IMR-90 (cell line): ENCODE data around the gene POLR2E. TPM values are rescaled to one million over a fixed set of nuclear protein-coding genes. Genes with fewer than 3 reads are reported as not detected.

Experiments used
- ATAC-seq: fragments of 200-7000 bp; cut with Tn5 transposase; 2 replicates; pipeline ENCODE4 v1.9.1; 2020; ENCODE audit warnings: low read depth, mild to moderate bottlenecking, moderate library complexity
- BruUV-seq: library from RNA; stranded (reverse); fragments of 400-500 nt; replicated peaks from 2 replicates; lab custom pipeline; 2021; lab: Mats Ljungman, UMichigan
- CTCF ChIA-PET: fragments of 300-600 bp; formaldehyde crosslinking; extraction: SDS; loops from one replicate; lab custom pipeline; 2021; ENCODE audit warnings: antibody characterized with exemption; lab: Yijun Ruan, JAX
- POLR2A ChIA-PET: fragments of 300-600 bp; sonication (Branson Sonifier 250); formaldehyde crosslinking; loops from one replicate; lab custom pipeline; 2022; ENCODE audit warnings: antibody characterized with exemption; ENCODE audit not compliant: unreplicated experiment; lab: Charles Lee
- DNase-seq: peaks from one replicate; pipeline ENCODE4 v3.0.0; 2013
- H2AFZ ChIP-seq: replicated peaks from 2 replicates; pipeline ENCODE3; 2013; ENCODE audit warnings: low read length, mild to moderate bottlenecking; ENCODE audit not compliant: poor library complexity
- H2AK5ac ChIP-seq: 2 replicates; pipeline ENCODE4 v1.6.1; 2013; ENCODE audit warnings: low read depth, low read length, inconsistent platforms
- H2AK9ac ChIP-seq: replicated peaks from 2 replicates; pipeline ENCODE3; 2013; ENCODE audit warnings: mild to moderate bottlenecking, low read depth, low read length, moderate library complexity; ENCODE audit not compliant: poor library complexity
- H2BK120ac ChIP-seq: 2 replicates; pipeline ENCODE4 v1.6.1; 2013; ENCODE audit warnings: low read depth, low read length, inconsistent platforms
- H2BK15ac ChIP-seq: 3 replicates; pipeline ENCODE4 v1.6.1; 2013; ENCODE audit warnings: low read depth, low read length, inconsistent platforms
- H2BK20ac ChIP-seq: 2 replicates; pipeline ENCODE4 v1.6.1; 2013; ENCODE audit warnings: low read depth, mild to moderate bottlenecking, inconsistent platforms, low read length, moderate library complexity
- H2BK5ac ChIP-seq: 2 replicates; pipeline ENCODE4 v1.6.1; 2013; ENCODE audit warnings: mild to moderate bottlenecking, low read depth, low read length, inconsistent platforms; ENCODE audit not compliant: poor library complexity, severe bottlenecking
- H3K14ac ChIP-seq: replicated peaks from 2 replicates; pipeline ENCODE4 v1.6.1; 2013; ENCODE audit warnings: low read depth, low read length, inconsistent platforms
- H3K18ac ChIP-seq: 2 replicates; pipeline ENCODE4 v1.6.1; 2013; ENCODE audit warnings: low read depth, low read length, control low read depth
- H3K23ac ChIP-seq: 2 replicates; pipeline ENCODE4 v1.6.1; 2013; ENCODE audit warnings: low read depth, low read length, inconsistent platforms
- H3K27ac ChIP-seq: 2 replicates; pipeline ENCODE4 v1.5.1; 2013; ENCODE audit warnings: mild to moderate bottlenecking, control low read depth, low read length; ENCODE audit not compliant: insufficient read depth
- H3K27me3 ChIP-seq: 2 replicates; pipeline ENCODE4 v1.6.1; 2013; ENCODE audit warnings: low read length; ENCODE audit not compliant: control insufficient read depth, insufficient read depth
- H3K36me3 ChIP-seq: 2 replicates; pipeline ENCODE4 v1.6.1; 2013; ENCODE audit warnings: low read length, mixed read lengths; ENCODE audit not compliant: control insufficient read depth, insufficient read depth
- H3K4ac ChIP-seq: 2 replicates; pipeline ENCODE4 v1.6.1; 2013; ENCODE audit warnings: low read depth, low read length, inconsistent platforms
- H3K4me1 ChIP-seq: 2 replicates; pipeline ENCODE4 v1.6.1; 2013; ENCODE audit warnings: low read length, mixed read lengths; ENCODE audit not compliant: control insufficient read depth, insufficient read depth
- H3K4me2 ChIP-seq: 2 replicates; pipeline ENCODE4 v1.6.1; 2013; ENCODE audit warnings: low read depth, mild to moderate bottlenecking, control low read depth, low read length, moderate library complexity
- H3K4me3 ChIP-seq: 2 replicates; pipeline ENCODE4 v1.5.1; 2013; ENCODE audit warnings: low read depth, mild to moderate bottlenecking, control low read depth, low read length, moderate library complexity; ENCODE audit not compliant: insufficient read depth
- H3K56ac ChIP-seq: 2 replicates; pipeline ENCODE4 v1.6.1; 2013; ENCODE audit warnings: low read length, inconsistent platforms; ENCODE audit not compliant: insufficient read depth; ENCODE audit errors: extremely low read depth
- H3K79me1 ChIP-seq, 2 experiments: 2 replicates each; pipeline ENCODE4 v1.6.1; 2013; ENCODE audit warnings: low read length in 2 of 2, inconsistent platforms in 1 of 2, low read depth in 1 of 2
- H3K9ac ChIP-seq: 2 replicates; pipeline ENCODE4 v1.6.1; 2013; ENCODE audit warnings: low read depth, low read length, control low read depth
- H3K9me1 ChIP-seq: 2 replicates; pipeline ENCODE4 v1.6.1; 2013; ENCODE audit warnings: low read length, inconsistent platforms; ENCODE audit not compliant: insufficient read depth
- H3K9me3 ChIP-seq: 2 replicates; pipeline ENCODE4 v1.6.1; 2013; ENCODE audit warnings: low read length; ENCODE audit not compliant: control insufficient read depth, insufficient read depth
- H4K20me1 ChIP-seq: 2 replicates; pipeline ENCODE4 v1.6.1; 2013; ENCODE audit warnings: low read length, inconsistent platforms; ENCODE audit not compliant: insufficient read depth
- H4K5ac ChIP-seq: 2 replicates; pipeline ENCODE4 v1.6.1; 2013; ENCODE audit warnings: mild to moderate bottlenecking, low read depth, low read length, control low read depth
- H4K8ac ChIP-seq, 2 experiments: 2 replicates each; pipeline ENCODE4 v1.6.1; 2013; ENCODE audit warnings: low read depth in 2 of 2, low read length in 2 of 2, control low read depth in 1 of 2, inconsistent platforms in 1 of 2
- H4K91ac ChIP-seq: 2 replicates; pipeline ENCODE4 v1.6.1; 2013; ENCODE audit warnings: low read depth, low read length, inconsistent platforms; ENCODE audit not compliant: insufficient read depth
- BHLHE40 ChIP-seq: fragments of 150-350 bp; IDR thresholded peaks from 2 replicates; pipeline ENCODE4 v1.6.1; 2016; ENCODE audit warnings: mild to moderate bottlenecking, low read depth, low read length
- CEBPB ChIP-seq: IDR thresholded peaks from 2 replicates; pipeline ENCODE4 v1.6.1; 2012; ENCODE audit warnings: low read depth, low read length, improper control_type of control experiment
- CHD1 ChIP-seq: IDR thresholded peaks from 2 replicates; pipeline ENCODE4 v1.6.1; 2012; ENCODE audit warnings: low read depth, low read length, improper control_type of control experiment
- FOS ChIP-seq: fragments of 150-350 bp; IDR thresholded peaks from 2 replicates; pipeline ENCODE4 v1.6.1; 2016; ENCODE audit warnings: low read depth, low read length
- MAFK ChIP-seq: IDR thresholded peaks from 2 replicates; pipeline ENCODE4 v1.6.1; 2012; ENCODE audit warnings: low read depth, low read length, improper control_type of control experiment
- MAZ ChIP-seq: IDR thresholded peaks from 2 replicates; pipeline ENCODE4 v1.6.1; 2012; ENCODE audit warnings: low read depth, mild to moderate bottlenecking, low read length, improper control_type of control experiment, moderate library complexity, borderline replicate concordance
- MXI1 ChIP-seq: IDR thresholded peaks from 2 replicates; pipeline ENCODE4 v1.6.1; 2012; ENCODE audit warnings: low read depth, mild to moderate bottlenecking, low read length, moderate library complexity, borderline replicate concordance
- NFE2L2 ChIP-seq: fragments of 150-350 bp; IDR thresholded peaks from 2 replicates; pipeline ENCODE4 v1.6.1; 2016; ENCODE audit warnings: low read depth, mild to moderate bottlenecking, low read length
- POLR2A ChIP-seq: IDR thresholded peaks from 2 replicates; pipeline ENCODE4 v1.6.1; 2012; ENCODE audit warnings: mild to moderate bottlenecking, low read depth, low read length
- RAD21 ChIP-seq: IDR thresholded peaks from 2 replicates; pipeline ENCODE4 v1.6.1; 2012; ENCODE audit warnings: low read length, improper control_type of control experiment
- RCOR1 ChIP-seq: IDR thresholded peaks from 2 replicates; pipeline ENCODE4 v1.6.1; 2012; ENCODE audit warnings: mild to moderate bottlenecking, low read length, improper control_type of control experiment; ENCODE audit not compliant: insufficient replicate concordance
- RFX5 ChIP-seq: IDR thresholded peaks from 2 replicates; pipeline ENCODE4 v1.8.0; 2012; ENCODE audit warnings: low read depth, mild to moderate bottlenecking, low read length, moderate library complexity
- SMC3 ChIP-seq: fragments of 150-350 bp; IDR thresholded peaks from 2 replicates; pipeline ENCODE4 v1.6.1; 2016; ENCODE audit warnings: low read depth, mild to moderate bottlenecking, antibody characterized with exemption, low read length, moderate library complexity
- WGBS, 2 experiments: methylation state at CpG; one replicate each; pipeline versions ENCODE4 v1.1.5 to v1.1.7; 2013; ENCODE audit warnings: missing lambda C conversion rate in 2 of 2; ENCODE audit not compliant: insufficient read length in 1 of 2; ENCODE audit errors: extremely low coverage in 2 of 2; 5-methylcytosine and 5-hydroxymethylcytosine counted together
- dilution Hi-C: fragments of 300-500 bp; cut with HindIII; formaldehyde crosslinking; loops from one replicate; pipeline ENCODE4 v1.14.3; 2018; ENCODE audit warnings: low sequenced_read_pairs; ENCODE audit not compliant: unreplicated experiment
- in situ Hi-C: fragments of 300-500 bp; cut with MboI; formaldehyde crosslinking; loops from 3 replicates; pipeline ENCODE4 v1.14.3; 2019; ENCODE audit warnings: low sequenced_read_pairs, inconsistent platforms, mixed read lengths
- intact Hi-C: fragments of 100-400 bp; cut with micrococcal nuclease; formaldehyde crosslinking; loops from 2 replicates; pipeline ENCODE4 v1.10.0; 2022
- polyA plus RNA-seq, 3 experiments: library from polyadenylated mRNA; depleted of rRNA; stranded (reverse); fragments of >200 nt; gene quantifications; 2 replicates each; pipeline ENCODE4 v1.2.3, GENCODE V29; 2012; ENCODE audit warnings: low replicate concordance in 1 of 3
- total RNA-seq: library from RNA; depleted of rRNA; stranded (reverse); fragments of >200 nt; gene quantifications from 2 replicates; pipeline ENCODE4 v1.2.3, GENCODE V29; 2012
- TF ChIP-seq, protein P1 (sequence below): fragments of 150-350 bp; IDR thresholded peaks from 2 replicates; pipeline ENCODE4 v1.6.1; 2017; ENCODE audit warnings: mild to moderate bottlenecking, antibody characterized with exemption, low read length, low read depth
- TF ChIP-seq, protein P2 (sequence below): conservative IDR thresholded peaks from 2 replicates; pipeline ENCODE4 v1.5.1; 2012; ENCODE audit warnings: mild to moderate bottlenecking, low read depth, low read length, improper control_type of control experiment

POLR2E gene
- total and polyA plus RNA-seq, 2 of the 4 experiments (the other 2 are of a cell fraction), result 294 to 391 TPM

- no peak overlapping the region for H2AK5ac ChIP-seq
- peaks cover 59% of the 10 kb centered on the region for H3K36me3 ChIP-seq
- no peak overlapping the region for H2AFZ ChIP-seq
- H3K27ac ChIP-seq, result no peak overlapping the region
- in situ Hi-C loops (loop anchor here (5.0 kb wide), 1 partner anchor 95 kb away; no protein-coding TSS in a partner anchor), intact Hi-C loops (no loop called here), dilution Hi-C loops (no loop called here)
- H2BK5ac ChIP-seq, result no peak overlapping the region
- ChIA-PET POLR2A (no interaction called here), CTCF (interaction anchor here (0.5 kb wide), 1 partner anchor 13 kb away, joined by 3 read pairs; no protein-coding TSS in a partner anchor)
- H3K79me1 ChIP-seq, result peaks cover 0 to 25% of the 10 kb centered on the region in 2 experiments; a peak in 3 of 4 replicates
- H3K9me3 ChIP-seq, result no peaks in the 10 kb centered on the region
- 0 out of 2 replicates have a peak, but pooled peaks cover 2% of the 10 kb centered on the region for H3K9me1 ChIP-seq
- no peak overlapping the region for H4K91ac ChIP-seq
- H2BK15ac ChIP-seq, result no peak overlapping the region
- H3K4me2 ChIP-seq, result no peak overlapping the region
- peaks cover 6% of the 10 kb centered on the region for H3K4me1 ChIP-seq
- peak; percentile 49 for DNase-seq
- H3K14ac ChIP-seq, result no peak overlapping the region
- no peak overlapping the region for H4K5ac ChIP-seq
- H4K20me1 ChIP-seq, result peaks cover 46% of the 10 kb centered on the region
- no peak overlapping the region for H3K4ac ChIP-seq
- 73% methylated on average over 9 of the region's 17 CpGs; no CpG with 5 or more reads in 1 of the 2 experiments for WGBS, 2 experiments
- H2BK20ac ChIP-seq, result no peak overlapping the region
- no peak overlapping the region for H3K56ac ChIP-seq
- no TSS peak for BruUV-seq
- H3K9ac ChIP-seq, result no peak overlapping the region
- no peak overlapping the region for H4K8ac ChIP-seq
- ATAC-seq, result no peak
- H3K18ac ChIP-seq, result no peak overlapping the region
- H3K23ac ChIP-seq, result no peak overlapping the region
- H3K27me3 ChIP-seq, result no peaks in the 10 kb centered on the region
- peak overlapping the region; percentile 11 for H2AK9ac ChIP-seq
- H2BK120ac ChIP-seq, result no peak overlapping the region
- no peak overlapping the region for H3K4me3 ChIP-seq
- TF ChIP-seq, protein P1, sequence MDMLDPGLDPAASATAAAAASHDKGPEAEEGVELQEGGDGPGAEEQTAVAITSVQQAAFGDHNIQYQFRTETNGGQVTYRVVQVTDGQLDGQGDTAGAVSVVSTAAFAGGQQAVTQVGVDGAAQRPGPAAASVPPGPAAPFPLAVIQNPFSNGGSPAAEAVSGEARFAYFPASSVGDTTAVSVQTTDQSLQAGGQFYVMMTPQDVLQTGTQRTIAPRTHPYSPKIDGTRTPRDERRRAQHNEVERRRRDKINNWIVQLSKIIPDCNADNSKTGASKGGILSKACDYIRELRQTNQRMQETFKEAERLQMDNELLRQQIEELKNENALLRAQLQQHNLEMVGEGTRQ, result no peak
- no peak for TF ChIP-seq POLR2A
- TF ChIP-seq SMC3, result no peak
- TF ChIP-seq RAD21, result peak; percentile 24; the same call in 1 of the 2 replicates
- no peak for TF ChIP-seq FOS
- no peak for TF ChIP-seq MXI1
- TF ChIP-seq CEBPB, result no peak
- no peak for TF ChIP-seq BHLHE40
- no peak for TF ChIP-seq NFE2L2
- TF ChIP-seq, protein P2, sequence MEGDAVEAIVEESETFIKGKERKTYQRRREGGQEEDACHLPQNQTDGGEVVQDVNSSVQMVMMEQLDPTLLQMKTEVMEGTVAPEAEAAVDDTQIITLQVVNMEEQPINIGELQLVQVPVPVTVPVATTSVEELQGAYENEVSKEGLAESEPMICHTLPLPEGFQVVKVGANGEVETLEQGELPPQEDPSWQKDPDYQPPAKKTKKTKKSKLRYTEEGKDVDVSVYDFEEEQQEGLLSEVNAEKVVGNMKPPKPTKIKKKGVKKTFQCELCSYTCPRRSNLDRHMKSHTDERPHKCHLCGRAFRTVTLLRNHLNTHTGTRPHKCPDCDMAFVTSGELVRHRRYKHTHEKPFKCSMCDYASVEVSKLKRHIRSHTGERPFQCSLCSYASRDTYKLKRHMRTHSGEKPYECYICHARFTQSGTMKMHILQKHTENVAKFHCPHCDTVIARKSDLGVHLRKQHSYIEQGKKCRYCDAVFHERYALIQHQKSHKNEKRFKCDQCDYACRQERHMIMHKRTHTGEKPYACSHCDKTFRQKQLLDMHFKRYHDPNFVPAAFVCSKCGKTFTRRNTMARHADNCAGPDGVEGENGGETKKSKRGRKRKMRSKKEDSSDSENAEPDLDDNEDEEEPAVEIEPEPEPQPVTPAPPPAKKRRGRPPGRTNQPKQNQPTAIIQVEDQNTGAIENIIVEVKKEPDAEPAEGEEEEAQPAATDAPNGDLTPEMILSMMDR, result 0 out of 2 replicates have a peak, but pooled peaks have one; percentile 9
- TF ChIP-seq CHD1, result no peak
- no peak for TF ChIP-seq MAFK
- no peak for TF ChIP-seq RCOR1
- TF ChIP-seq MAZ, result no peak
- no peak for TF ChIP-seq RFX5
Observed at GRCh38 chr19:1106841-1107660, 11.9 kb upstream of the POLR2E start.
